ENCODE data around the gene UGT1A5.

- TF ChIP-seq CTCF (IDR thresholded peaks at IDR 0.05), result no peak
- TF ChIP-seq POLR2AphosphoS5 (IDR thresholded peaks at IDR 0.05), result no peak
- no peak for TF ChIP-seq POLR2A (IDR thresholded peaks at IDR 0.05)
These were observed 45.4 kb downstream of the UGT1A5 start for GRCh38 chr2:233758141-233758540.
